Measurements from ENCODE around the gene RND1.

DNA sequence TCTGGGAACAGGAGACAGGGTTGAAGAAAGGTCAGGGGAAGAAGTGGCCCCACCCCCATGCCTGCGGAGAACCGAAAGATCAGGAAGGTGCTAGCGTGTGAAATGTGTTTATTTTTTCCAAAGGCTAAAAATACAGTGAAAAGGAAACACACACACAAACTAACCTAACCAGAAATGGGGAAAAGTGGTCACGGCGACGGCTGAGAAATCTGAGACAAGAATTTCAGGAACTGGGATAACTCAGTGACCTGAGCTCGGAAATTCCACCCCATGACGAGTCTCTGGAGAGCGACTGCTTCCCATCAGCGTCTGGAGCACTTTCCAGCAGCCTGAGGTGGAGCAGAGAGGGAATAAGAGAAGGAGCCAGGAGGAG lies 16.6 kb upstream of the RND1 start:
- TF ChIP-seq, protein P1, sequence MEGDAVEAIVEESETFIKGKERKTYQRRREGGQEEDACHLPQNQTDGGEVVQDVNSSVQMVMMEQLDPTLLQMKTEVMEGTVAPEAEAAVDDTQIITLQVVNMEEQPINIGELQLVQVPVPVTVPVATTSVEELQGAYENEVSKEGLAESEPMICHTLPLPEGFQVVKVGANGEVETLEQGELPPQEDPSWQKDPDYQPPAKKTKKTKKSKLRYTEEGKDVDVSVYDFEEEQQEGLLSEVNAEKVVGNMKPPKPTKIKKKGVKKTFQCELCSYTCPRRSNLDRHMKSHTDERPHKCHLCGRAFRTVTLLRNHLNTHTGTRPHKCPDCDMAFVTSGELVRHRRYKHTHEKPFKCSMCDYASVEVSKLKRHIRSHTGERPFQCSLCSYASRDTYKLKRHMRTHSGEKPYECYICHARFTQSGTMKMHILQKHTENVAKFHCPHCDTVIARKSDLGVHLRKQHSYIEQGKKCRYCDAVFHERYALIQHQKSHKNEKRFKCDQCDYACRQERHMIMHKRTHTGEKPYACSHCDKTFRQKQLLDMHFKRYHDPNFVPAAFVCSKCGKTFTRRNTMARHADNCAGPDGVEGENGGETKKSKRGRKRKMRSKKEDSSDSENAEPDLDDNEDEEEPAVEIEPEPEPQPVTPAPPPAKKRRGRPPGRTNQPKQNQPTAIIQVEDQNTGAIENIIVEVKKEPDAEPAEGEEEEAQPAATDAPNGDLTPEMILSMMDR (conservative IDR thresholded peaks at IDR 0.05), result no peak
- no peak for TF ChIP-seq EZH2 (IDR thresholded peaks at IDR 0.05; ENCODE audit: low read depth)

All from PC-9 (cell line).